NCI-H2081 (cell line): ENCODE data around the gene CPNE1.

ENCODE experiments used
- DNase-seq, 2 experiments: peaks; one replicate each; lab custom pipeline; 2025; lab: John Stamatoyannopoulos, UW

Gene CPNE1

DNA sequence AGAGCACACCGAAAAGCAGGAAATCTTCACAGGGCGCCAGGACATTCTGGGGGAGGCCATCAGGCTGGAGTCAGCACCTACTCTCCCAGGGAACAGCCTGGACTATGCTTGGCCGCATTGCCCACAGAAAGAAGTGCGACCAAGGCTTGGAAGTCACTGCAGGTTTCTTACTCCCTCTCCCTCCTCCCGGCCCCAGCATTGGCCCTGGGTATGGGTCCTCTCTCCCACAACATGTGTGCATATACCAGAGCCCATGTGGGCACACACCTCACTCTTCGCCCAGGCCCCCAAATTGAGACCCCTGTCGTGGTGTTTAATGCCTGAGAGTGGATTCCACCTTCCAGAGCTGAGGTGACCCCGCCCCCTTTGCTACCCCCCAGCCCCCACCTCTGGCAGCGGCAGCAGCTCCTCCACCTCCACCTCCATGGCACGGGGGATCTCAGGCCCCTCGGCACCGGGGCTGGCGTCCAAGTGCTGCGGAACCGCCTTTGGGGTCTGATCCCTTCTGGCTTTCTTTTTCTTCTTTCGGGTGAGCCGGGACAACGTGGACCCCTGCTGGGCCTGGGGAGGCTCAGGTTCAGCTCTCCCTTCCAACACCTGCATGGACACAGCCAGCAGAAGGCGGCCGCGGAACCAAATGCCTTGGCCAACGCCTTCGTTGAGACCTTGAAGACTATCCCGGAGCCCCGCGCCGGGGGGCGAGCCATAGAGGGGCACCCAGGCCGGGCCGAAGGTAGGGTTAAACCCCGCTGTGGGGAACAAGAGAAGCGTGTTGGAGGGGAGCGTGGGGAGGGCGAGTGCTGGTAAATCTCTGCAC lies 64.3 kb downstream of the CPNE1 start:
- no peak for DNase-seq

DNA sequence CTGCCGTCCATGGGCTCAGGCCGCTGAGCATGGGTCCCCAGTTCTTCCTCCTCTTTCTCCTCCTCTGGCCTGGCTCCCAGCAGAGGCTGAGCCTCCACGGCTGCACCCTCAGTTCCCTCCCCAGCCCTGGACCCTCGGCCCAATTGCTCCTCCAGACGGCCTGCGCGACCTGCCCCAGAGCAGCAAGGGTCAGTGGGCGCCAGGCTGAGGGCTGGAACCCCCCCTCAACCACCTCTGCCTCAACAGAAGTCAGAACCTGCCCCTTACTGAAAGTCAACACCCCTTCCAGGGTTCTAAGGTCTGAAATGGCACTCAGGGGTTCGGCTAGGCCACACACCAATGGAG lies 65.0 kb downstream of the CPNE1 start:
- no peak for DNase-seq

DNA sequence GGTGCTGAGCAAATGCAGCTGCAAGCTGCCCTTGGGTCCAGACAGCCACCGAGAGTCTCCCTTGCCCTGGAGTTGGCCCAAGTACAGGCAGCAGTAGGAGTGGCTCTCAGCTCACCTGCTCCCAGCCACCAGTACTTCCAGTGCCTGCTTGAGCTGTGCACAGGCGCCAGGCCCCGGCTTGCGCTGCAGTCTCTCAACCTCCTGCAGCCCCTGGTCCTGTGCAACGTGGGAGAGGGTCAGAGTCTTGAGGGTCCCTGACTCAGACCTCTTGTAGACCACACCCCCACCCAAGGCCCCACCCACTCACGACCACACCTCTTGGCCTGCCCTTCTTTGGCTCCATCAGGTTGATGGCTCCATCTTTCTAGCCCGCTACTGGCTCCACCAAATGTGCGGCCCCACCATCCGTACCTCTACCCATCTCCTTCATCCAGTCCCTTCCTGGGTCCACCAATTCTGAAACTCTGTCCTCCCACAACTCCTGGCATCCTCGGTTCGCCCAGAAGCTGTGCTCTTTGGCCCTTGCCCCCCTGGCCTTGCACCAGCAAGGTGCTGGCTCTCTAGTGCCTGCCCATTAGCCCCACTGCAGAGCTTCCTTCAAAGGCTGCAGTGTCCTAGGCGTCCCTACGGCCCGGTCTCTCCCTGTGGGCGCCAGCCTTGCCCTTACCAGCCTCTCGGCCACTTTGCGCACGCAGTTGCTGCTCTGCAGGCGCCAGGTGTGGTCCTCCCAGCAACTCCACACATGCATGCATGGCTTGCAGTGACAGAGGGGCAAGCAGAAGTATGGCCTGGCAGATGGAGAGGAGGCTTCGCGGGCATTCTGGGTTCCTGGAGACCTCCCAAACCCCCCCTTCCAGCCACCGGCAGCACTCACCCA lies 65.6 kb downstream of the CPNE1 start:
- DNase-seq: no peak

DNA sequence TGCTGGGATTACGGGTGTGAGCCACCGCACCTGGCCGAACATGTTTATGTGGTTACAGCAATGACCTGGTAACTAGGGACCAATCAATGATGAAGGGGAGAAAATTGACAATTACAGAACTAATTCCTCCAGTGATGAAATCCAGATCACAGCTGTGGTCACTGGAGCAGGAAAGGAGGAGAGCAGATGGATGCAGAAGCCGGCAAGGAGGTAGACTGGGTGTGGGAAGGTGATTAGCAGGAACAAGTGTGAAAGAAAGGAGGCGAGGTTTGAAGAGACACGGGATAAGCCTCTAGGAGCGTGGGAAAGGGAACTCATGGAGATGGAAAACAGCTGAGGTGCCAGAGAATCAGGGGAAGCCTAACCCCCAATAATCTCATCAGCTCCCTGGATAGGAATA lies 66.2 kb downstream of the CPNE1 start:
- no peak for DNase-seq

DNA sequence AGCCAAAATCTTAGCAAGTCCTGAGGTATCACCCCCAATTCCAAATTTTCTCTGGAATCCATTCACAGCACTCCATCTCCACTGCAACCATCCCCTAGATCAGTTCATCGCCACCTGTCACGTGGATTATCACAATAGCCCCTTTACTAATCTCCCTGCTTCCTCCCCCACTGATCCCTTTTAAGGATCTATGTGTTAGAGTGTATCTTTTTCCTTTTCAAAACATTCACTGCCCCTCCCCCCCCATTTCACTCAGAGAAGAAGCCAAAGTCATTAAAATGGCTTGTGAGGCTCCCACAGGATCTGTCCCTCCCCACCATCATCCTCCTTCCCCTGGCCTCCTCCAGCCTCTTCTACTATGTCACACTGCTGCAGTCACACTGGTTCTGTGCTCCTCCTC lies 67.5 kb downstream of the CPNE1 start:
- no peak for DNase-seq

DNA sequence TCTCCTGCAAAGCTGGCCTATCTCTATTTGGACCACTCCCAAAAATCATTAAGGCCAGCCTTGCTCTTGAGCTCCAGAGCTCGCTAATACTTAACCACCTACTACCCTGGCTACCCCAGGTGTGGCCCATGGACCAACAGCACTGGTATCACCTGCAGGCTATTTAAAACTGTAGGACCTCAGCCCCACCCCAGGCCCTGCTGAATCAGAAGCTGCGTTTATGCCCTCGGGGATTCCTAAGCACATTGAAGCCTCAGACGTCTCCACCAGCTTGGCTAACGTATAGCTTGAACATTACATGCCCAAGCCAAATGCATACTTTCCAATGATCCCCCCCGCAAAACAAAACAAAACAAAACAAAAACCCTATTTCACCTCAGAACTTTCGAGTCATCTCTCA lies 68.8 kb downstream of the CPNE1 start:
- peak in 1 of 2 experiments; percentile 7 for DNase-seq

DNA sequence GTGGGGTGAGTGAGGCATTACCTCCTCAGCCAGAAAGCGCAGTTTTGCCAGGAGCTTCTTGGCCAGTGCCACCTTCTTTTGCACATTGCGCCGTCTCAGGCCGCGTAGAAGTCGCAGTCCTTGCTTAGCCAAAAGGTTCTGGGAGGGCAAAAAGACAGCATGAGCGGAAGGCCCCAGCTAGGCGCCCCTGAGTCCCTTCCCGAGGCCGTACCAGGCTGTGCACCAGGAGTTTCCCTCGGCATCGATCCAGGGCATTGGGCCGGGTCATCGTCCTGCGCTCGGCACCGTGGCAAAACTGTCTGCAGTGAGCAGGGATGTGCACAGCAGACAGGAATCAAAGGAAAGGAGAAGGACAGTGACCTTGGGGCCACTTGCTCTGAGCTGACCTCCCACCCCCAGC lies 69.2 kb downstream of the CPNE1 start:
- DNase-seq: no peak

DNA sequence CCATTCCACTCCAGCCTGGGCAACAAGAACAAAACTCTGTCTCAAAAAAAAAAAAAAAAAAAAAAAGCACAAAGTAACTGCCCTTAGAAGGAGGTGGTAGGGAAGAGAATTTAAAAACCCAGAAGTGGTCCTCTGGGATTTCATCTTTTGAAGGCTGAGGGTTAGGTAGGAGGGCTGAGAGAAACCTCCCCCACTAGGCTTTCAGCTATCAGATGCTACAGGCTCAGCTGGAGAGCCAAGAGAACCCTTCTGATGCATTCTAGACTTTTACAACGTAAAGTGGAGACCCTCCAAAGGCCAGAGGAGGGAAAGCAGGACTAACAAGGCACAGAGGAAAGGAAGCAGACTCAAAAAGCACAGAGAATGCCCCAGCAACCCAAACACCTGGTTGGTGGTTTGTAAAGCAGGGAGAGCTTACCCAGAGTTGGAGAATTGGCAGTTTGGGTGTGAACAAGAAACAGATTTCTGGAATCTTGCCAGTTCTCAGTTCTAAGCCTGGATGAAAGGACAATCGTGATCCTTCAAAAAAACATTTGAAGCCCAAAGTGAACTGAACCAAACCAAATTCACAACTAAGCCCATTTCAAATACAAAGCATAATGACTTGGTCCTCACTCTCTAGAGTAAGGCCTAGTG lies 72.2 kb downstream of the CPNE1 start:
- DNase-seq: no peak

DNA sequence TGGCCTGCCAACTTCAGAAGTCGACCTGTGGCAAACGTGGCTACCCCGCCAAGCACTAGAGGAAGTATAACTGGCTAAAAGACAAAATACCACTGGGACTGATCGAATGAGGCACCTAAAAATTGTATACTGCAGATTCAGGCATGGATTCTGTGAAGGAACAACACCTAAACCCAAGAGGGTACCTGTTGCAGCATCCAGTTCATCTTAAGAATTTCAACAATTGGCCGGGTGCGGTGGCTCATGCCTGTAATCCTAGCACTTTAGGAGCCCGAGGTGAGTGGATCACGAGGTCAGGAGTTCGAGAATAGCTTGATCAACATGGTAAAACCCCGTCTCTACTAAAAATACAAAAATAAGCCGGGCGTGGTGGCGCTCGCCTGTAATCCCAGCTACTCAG lies 76.3 kb downstream of the CPNE1 start:
- no peak for DNase-seq

DNA sequence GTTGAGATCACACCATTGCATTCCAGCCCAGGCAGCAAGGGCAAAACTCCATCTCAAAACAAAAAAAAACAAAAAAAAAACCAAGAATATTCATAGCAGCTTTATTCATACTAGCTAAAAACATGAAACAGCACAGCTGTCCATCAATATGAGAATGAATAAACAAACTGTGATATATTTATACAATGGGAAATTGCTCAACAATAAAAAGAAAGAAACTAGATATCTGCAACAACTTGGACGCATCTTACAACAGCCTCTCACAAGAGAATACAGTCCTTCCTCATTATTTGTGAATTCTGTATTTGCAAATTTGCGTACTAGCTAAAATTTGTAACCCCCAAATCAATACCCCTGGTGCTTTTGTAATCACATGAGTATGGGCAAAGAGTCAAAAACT lies 77.3 kb downstream of the CPNE1 start:
- DNase-seq: no peak

DNA sequence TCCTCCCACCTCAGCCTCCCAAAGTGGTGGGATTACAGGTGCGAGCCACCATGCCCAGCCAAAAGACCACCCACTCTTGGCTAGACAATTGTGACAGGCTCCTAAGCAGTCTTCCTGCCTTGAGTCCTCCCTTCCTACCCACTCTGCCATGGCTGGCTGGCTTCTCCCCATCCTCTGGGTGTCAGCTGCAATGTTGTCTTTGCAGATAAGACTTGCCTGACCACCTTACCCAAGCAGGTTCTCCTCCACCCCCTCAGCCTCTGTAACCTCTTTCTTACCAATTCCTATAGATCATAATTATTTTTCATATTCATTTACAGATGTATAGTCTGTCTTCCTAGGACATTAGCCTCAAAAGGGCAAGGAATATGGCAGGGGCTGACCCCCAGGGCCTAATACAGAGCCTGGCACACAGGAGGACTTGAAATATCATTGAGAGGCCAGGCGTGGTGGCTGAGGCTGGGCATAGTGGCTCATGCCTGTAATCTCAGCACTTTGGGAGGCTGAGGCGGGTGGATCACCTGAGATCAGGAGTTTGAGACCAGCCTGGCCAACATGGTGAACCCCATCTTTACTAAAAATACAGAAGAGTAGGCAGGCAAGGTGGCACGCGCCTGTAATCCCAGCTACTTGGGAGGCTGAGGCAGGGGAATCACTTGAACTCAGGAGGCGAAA lies 77.8 kb downstream of the CPNE1 start:
- no peak for DNase-seq

DNA sequence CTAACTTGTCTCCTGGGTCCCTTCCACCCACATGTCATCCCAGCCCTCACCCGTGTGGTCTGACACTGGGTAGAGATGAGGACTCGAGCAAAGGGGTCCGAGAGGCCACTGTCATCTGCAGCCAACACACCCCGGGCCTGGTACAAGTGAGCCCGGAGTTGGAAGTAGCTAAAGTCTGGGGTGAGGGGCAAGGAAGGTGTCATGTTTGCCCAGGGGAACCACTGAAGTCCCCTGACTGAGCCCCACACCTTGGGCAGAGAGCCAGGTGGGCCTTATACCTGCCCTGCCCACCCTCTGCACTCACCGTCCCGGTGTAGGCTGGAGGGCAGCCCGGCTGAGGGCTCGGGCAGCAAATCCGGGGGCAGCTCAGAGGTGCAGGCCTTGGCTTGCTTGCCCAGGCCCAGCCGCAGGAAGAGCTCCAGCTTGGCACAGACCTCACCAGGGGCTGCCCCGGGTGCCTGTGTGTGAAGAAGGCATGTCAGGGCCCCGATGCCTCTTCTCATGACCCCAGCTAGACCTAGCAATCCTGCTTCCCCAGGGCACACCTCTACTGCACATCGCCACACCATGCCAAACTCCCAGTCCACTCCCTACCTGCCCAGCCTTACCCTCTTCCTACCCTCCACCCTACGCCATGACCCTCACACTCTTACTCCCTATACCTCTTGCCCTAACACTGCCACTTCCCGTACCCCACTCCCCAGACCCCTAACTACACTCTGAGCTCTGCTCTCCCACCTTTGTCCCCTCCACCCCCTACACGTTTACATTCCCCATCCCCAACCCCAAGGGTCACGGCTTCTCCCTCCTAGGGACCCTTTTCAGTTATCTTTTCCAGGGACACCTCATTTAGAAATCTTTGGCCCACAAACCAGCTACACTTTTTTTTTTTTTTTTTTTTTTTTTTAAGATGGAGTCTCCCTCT lies 80.8 kb downstream of the CPNE1 start:
- DNase-seq: no peak

DNA sequence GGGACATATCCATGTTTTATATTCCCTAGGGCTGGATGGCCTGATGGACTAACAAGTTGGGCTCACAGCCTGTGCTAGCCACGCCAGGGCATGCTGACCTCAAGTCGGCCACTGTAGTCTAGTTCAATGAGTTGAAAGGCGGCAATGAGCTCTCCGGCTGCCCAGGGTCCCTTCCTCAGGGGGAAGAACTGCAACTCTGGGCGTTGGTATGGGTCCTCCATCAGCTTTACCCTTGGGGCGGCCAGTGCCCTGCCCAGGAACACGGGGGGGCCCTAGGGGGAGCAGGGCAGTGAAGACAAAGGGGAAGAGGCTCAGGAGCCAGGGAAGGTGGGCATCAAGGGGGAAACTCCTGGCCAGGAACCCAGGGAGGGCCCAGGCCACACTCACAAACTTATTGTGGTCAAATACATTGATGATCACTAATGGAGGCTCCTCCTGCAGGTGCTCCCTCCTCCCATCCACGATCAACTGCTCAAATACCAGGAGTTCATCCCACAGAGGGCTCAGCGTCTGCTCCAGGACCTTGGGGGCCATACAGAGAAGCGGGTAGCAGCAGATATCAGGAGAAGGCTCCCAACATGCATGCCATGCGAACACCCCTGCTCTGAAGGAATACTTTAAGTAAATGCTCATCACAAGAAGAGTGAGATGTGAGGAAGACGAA lies 81.8 kb downstream of the CPNE1 start:
- no peak for DNase-seq

DNA sequence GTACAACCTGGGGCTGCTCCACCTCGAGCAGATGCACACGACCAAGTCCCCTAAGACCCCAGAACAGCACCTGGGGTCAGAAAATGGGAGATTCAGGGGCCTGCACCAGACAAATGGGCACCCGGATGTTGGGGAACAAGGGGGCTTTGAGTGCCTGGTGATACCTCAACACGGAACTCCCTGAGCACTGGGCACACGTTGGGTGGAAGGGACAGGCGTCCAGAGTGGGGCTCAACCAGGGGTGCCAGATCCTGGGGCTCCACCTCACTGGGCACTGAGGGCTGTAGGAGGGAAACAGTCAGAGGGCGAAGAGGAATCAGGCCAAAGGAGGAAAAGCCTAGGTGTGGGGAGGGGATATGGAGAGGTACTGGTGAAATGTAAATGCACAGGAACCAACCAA lies 82.6 kb downstream of the CPNE1 start:
- DNase-seq: no peak

DNA sequence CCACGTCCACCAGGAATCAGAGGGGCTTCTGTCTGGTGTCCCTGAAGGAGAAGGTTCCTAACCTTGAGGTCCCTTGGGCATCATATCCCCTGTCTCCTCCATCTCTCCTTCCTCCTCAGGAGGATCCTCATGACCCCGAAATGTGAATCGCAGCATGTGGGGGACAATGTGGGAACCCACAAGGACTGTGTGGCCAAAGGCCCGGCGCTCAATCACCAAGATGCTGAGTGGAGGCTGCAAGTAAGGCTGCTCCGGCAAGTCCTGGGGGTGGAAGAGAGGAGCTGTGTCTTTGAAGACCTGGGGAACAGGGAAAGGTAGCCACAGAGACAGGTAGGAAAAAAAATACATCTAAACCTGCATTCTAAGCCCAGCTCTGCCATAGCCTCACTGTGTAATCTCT lies 85.5 kb downstream of the CPNE1 start:
- no peak for DNase-seq

DNA sequence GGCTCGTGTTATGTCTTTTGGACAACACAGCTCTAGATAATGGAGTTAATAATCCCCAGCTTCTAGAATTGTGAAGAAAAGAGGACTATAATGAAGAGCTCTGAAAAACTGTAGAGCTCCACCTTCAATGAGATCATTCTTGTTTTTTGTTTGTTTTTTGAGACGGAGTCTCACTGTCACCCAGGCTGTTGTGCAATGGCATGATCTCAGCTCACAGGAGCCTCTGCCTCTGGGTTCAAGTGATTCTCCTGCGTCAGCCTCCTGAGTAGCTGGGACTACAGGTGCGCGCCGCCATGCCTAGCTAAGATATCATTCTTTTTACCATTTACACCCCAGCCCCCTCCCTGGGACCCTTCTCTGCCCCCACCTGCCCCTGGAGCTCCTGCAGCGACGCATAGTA lies 86.2 kb downstream of the CPNE1 start:
- DNase-seq: no peak

DNA sequence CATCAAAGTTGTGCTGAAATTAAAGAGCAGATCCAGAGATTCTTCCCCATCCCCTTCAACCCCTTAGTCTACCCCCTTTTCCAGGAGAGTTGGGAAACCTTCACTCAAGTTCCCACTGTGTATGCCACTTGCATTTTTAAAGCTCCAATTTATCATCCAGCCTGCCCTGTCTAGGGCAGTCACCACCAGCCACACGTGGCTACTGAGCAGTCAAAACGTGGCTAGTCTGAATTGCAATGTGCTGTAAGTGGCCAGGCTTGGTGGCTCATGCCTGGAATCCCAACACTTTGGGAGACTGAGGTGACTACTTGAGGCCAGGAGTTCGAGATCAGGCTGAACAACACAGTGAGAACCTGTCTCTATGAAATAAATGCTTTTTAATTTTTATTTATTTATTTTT lies 87.9 kb downstream of the CPNE1 start:
- DNase-seq: no peak
